NB4 (cell line): ENCODE results near the gene TMEM174.

Experiments
- CTCF ChIP-seq: IDR thresholded peaks from one replicate; pipeline ENCODE4 v1.5.1; 2012; ENCODE audit warnings: low read depth, low read length
- POLR2A ChIP-seq: IDR thresholded peaks from 2 replicates; pipeline ENCODE4 v1.6.1; 2011; ENCODE audit warnings: mild to moderate bottlenecking; ENCODE audit not compliant: insufficient read length; ENCODE audit errors: extremely low read depth

- TF ChIP-seq CTCF (no peak), POLR2A (no peak)
Measured at GRCh38 chr5:73214996-73215395, 42.0 kb downstream of the TMEM174 start.
